Transverse colon (tissue), 3 donors: ENCODE data around the gene MYRF.

Source experiments
- CTCF ChIP-seq, 5 experiments: fragments of 200-600 bp in 3 of 5; fragments of 450-650 bp in 2 of 5; sonication (generic) in 3 of 5; IDR thresholded peaks; 1 replicate in 2 of 5; 2 replicates in 3 of 5; pipeline ENCODE4 v1.5.1; 2016 to 2017; ENCODE audit warnings: antibody characterized with exemption in 5 of 5, inconsistent platforms in 3 of 5, mild to moderate bottlenecking in 2 of 5, moderate library complexity in 1 of 5
- EP300 ChIP-seq: sonication (generic); formaldehyde crosslinking; IDR thresholded peaks from one replicate; pipeline ENCODE4 v1.6.1; 2017; ENCODE audit warnings: antibody characterized with exemption, low read depth
- POLR2A ChIP-seq: fragments of 450-650 bp; IDR thresholded peaks from one replicate; pipeline ENCODE4 v1.6.1; 2016; ENCODE audit warnings: antibody characterized with exemption, mild to moderate bottlenecking, moderate library complexity

- TF ChIP-seq CTCF (IDR thresholded peaks at IDR 0.05) (no peak), EP300 (no peak), POLR2A (no peak)
These were observed 39.0 kb upstream of the MYRF start for GRCh38 chr11:61713464-61713863.
